Measurements from ENCODE around the gene NPPC.
"Not testable (repeated sequence)": the region's sequence is repeated elsewhere in the genome, so short reads cannot be mapped to it uniquely, and the experiment has no call there.

The NPPC gene, protein sequence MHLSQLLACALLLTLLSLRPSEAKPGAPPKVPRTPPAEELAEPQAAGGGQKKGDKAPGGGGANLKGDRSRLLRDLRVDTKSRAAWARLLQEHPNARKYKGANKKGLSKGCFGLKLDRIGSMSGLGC

DNA sequence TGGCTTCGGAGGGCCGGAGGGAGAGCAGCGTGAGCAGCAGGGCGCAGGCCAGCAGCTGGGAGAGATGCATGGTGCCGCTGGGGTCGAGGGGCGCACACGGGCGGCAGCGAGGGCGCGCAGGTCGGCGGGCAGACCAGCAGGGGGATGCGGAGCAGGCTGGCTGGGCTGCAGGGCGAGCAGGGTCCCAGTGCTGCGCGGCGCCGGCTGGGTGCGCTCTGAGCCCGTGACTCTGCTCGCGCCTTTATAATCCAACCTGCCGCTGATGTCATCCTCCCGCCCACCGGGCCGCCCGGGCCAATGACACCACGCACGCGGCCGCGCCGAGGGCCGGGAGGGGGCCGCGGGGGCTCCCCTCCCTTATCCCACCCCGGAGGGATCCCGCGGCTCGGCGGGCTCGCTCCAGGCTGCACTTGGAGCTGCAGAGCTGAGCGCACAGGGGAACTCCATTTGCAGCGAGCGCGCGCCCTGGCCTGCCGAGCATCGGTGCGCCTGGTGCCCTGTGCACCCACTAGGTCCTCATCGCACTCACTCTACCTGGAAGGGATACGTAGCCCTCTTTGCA lies at the start of gene NPPC:
Gene NPPC (minus strand): TSS at position 217 of the 562 bp plus-strand sequence. CDS start 147 bp downstream, at position 70.
- no peak for DNase-seq

DNA sequence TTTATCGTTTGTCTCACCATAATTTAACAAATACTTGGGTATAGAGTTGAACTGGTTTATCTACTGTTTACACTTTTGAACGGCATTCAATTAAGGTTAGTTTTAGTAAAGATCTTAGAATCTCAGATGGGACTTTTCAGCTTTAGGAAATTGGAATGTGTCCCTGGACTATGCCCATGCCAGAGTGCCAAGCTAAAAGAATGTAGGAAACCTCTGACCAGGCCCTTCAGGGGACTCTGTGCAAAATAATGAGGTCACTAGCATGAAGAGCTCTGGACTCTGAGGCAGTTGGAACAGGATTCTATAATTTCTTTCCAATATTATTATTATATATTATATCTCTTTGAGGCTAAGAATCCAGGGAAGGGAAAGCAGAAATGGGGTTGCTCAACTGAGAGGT lies 48.8 kb upstream of the NPPC start:
- DNase-seq, result no peak

GRCh38 chr2:231970461-231970860 lies 44.3 kb upstream of the NPPC start:
- no peak for DNase-seq

DNA sequence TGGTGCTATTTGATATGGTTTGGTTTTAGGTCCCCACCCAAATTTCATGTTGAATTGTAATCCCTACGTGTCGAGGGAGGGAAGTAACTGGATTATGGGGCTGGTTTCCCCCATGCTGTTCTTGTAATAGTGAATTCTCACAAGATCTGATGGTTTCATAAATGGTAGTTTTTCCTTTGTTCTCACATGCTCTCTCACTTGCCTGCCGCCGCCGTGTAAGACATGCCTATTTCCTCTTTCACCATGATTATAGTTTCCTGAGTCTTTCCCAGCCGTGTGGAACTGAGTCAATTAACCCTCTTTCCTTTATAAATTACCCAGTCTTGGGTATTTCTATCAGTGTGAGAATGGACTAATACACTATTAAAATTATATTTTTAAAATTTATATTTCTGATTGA lies 42.6 kb upstream of the NPPC start:
- DNase-seq, result no peak

- DNase-seq, result no peak
Measured at GRCh38 chr2:231966886-231967285, 40.7 kb upstream of the NPPC start.

- DNase-seq, result no peak
Measured at GRCh38 chr2:231965102-231965501, 38.9 kb upstream of the NPPC start.

DNA sequence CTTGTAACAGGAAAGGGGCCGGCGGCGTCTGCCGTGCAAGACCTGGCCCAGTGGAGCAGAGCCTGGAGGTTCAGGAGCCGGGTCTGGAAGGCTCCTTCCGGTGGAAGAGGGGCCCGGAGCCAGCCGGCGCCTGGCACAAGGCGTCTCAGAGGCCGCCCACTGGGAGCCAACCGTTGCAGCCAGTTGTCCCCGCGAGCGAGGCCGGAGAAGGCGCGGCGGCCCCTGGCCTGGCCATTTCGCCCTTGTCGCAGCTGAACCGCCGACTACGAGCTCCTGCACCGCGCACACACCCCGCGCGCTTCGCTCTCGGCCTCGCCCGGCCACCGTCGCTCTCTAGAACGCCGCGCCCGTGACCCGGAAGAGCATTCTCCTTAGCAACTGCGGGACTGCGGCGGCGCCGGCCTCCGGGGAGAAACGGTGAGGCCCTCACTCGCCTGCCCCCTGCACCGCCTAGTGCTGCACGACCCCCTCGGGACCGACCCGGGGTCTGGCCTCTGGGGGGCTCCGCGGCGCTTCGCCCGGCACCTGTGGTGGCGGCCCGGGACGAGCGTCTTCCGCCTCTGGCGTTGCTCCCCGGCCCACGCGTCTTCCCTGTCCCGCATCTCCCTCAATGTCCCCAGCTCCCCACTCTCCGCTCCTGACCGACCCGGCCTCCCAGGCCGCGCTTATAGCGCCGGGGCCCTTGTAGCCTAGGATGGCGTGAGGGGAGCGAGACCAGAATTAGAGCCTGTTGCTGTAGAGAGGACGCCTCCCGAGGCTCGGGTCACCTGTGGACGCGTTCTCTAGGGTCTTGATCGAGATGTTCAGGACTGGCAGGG lies 35.4 kb upstream of the NPPC start, which contains the start of gene DIS3L2:
Gene DIS3L2 (plus strand): TSS at position 365 of the 818 bp plus-strand sequence. CDS start 53,215 bp downstream, outside the sequence.
- DNase-seq, result peak; percentile 17

- DNase-seq, result no peak
Measured at GRCh38 chr2:231960810-231961348, 34.7 kb upstream of the NPPC start.

DNA sequence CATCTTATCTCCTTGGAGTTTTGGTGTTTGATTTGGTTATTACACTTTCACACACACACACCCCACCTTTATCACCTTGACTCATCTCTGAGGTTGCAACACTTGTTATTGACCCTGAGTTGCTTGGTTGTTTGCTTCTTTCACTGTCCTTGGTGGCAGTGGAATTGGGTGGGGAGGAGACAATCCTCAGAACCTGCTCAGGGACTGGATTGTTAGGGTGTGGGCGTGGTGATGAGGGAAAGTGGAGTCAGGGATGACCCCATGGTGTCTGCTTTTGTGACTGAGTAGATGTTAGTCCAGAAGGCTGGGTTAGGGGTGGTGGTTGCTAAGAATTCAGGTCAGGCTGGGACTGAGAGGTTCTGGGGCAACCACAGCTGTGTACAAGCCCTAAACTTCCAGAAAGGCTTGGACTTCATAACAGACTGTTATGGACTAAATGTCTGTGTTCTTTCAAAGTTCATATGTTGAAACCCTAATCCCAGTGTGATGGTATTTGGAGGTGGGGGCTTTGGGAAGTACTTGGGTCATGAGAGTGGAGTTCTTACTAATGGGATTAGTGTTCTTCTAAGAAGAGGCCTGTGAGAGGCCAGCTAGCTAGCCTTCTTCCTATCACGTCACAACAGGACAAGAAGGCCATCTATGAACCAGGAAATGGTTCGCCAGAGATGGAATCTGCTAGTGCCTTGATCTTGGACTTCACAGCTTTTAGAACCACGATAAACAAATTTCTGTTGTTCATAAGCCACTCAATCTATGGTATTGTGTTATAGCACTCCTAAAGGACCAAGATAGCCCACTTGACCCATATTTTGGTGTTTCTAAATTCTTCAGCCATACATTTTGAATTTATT lies 31.9 kb upstream of the NPPC start:
- no peak for DNase-seq

DNA sequence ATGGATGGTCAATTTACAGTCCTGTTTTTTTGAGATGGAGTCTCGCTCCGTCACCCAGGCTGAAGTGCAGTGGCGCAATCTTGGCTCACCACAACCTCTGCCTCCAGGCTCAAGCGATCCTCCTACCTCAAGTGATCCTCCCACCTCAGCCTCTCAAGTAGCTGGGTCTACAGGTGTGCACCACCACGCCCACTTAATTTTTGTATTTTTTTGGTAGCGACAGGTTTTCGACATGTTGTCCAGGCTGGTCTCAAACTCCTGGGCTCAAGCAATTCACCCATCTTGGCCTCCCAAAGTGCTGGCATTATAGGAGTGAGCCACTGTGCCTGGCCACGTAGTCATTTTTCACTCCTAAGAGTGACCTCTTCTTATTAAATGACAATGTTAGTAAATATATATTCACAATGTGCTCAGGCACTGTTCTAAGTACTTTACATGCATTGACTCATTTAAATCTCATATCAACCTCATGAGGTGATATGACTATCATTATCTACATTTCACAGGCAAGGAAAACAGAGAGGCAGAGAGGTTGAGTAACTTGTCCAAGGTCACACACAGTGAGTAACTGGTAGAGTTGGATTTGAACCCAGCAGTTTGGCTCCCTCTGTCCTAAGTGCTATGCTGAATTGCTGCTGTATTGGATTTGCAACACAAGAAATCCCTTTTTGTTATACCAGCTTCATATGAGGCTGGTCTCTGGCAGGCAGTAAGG lies 29.7 kb upstream of the NPPC start:
- DNase-seq, result no peak

- no peak for DNase-seq
Measured at GRCh38 chr2:231951452-231952035, 25.3 kb upstream of the NPPC start.

DNA sequence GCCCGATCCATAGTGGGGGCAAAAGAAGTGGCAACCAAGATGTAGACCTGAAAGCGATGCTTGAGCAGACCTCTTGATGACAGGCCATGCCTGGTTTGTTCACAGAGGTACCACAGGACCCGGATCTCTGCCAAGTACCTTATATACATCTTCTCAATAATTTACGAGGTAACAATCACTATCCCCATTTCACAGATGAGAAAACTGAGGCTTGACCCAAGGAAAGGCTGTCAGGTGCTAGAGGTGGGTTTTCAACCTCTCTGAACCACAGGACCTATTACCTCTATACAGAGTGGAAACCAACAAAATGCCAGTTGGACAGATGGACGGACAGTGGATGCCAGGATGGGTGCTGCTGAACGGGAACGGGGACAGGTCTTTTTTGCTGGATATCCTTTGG lies 21.5 kb upstream of the NPPC start:
- DNase-seq, result no peak

DNA sequence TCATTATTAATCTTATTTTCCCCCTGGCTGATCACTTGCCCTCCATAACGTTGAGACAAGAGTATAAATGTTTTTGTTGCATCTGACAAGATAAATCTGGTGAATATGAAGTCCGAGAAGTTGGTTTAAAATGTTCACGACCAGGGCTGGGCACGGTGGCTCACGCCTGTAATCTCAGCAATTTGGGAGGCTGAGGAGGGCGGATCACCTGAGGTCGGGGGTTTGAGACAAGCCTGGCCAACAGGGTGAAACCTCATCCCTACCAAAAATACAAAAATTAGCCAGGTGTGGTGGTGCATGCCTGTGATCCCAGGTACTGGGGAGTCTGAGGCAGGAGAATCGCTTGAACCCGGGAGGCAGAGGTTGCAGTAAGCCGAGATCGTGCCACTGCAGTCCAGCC lies 20.9 kb upstream of the NPPC start:
- not testable (repeated sequence) for DNase-seq

DNA sequence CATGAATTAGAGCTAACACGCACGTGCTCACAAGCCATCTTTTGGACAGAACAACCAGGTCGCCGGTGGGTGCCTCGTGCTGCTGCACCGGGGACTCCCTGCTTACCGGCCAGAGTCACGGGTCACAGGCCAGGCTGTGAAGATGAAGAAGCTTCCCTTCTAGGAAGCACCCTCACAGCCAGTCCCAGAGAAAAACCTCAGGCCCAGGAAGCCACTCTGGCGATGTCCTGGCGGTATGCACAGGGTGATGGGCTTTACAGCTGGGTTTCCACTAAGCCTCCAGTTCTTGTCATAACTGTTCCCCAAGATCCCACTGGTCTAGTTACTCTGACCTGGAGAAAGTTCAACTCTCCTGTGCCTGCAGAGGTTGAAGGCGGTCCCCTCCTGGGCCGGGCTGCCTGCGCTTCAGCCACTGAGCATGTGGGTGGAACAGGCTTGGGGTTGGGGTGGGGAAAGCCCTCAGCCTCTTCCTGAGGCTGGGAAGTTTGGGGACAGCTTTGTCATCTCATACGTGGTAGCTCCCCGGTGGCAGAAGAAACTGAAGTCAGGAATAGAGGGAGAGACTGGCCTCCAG lies 20.1 kb upstream of the NPPC start:
- no peak for DNase-seq

DNA sequence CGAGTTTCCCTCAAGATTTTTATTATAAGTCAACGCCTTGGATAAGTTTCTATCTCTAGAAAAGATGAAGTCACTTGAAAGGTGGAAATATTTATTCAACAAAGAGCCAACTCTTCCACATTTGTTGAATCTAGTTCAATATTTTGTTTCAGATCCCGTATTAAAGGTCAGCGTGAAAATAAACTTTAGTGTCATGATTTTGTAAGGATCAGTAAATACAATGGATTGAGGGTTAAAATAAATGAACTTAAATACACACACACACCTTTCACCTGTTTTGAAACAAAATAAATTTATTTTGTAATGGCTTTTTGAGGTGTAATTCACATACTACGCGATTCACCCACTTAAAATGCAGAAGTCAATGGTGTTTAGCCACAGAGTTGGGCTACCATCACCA lies 16.0 kb upstream of the NPPC start:
- no peak for DNase-seq

DNA sequence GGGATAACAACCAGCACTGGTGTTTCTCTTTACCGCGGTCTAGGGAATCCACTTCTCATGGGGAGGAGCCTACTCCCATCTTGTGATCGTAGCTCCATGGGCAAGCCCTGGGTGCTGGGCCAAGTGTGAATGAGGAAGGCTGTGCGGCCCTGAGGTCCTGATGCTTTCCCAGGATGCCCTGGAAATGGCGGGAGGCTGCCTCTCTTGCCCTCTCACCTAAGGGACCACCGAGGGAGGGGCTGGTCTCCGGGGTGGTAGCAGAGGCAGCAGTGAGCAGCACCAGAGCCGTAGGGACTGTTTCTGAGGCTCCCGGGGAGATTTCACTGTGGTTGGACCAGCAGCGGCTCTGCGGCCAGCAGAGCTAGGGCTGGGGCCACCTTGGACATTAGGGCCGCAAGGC lies 15.5 kb upstream of the NPPC start:
- DNase-seq, result no peak

DNA sequence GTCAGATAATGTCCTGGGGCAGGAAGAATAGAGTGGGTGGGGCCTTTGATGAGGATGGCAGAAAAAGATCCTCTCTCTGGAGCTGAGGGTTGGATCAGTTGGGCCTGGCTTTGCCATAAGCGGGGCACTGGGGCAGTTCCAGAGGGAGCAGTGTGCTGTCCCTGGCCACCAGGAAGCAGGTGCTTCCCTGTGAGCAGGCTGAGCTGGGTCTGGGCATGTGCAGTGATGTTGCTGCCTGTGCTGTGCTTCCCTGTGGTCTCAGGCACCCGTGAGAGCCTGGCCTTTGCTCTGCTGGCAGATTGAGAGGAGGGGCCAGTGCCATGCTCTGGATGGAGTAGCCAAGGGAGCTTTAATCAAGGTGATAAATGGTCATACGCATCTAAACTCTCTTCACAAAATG lies 14.6 kb upstream of the NPPC start:
- DNase-seq, result no peak

DNA sequence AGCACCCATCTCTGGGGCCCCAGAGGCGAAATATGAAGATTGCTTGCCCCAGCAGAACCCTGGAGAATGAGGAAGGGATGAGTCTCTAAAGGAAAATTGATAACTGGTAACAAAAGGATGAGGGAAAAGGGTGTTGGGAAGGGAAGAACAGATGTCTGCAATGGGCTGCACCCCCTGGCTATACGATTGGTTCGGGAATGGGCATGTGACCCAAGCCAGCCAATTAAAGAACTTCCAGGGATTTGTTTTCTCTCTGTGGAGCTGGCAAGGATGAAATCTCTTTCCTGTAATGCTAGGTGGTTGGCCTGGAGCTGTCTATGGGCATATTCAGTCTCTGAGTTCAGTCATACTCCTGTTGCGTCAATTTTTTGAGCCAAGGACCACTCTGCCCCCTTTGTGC lies 12.8 kb upstream of the NPPC start:
- no peak for DNase-seq

- DNase-seq, result no peak
Measured at GRCh38 chr2:231937057-231937456, 10.9 kb upstream of the NPPC start.

- DNase-seq, result no peak
Measured at GRCh38 chr2:231936491-231936890, 10.3 kb upstream of the NPPC start.

DNA sequence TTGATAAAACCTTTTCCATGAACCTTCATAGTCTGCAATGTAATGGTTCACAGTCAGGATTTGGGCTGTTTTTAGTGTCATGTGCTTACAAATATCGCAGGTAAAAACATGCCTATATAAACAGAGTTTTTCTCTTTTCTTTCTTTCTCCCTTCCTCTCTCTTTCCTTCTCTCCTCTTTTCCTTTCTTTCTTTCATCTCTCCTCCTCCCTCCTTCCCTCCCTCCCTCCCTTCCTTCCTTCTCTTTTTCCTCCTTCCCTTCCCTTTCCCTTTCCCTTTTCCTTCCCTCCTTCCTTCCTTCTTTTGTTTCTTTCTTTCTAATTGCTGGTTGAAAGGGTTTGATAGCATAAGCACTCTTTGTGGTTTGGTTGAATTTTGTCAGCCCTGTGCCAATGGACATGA lies 9.6 kb upstream of the NPPC start:
- DNase-seq, result no peak

- no peak for DNase-seq
Measured at GRCh38 chr2:231935207-231935524, 9.0 kb upstream of the NPPC start.
